Activated CD4-positive, alpha-beta T cell treated with anti-CD3 and anti-CD28 coated beads, Interleukin-2, Interleukin-6, amounts not matched to agents 100 ng/mL and 50 ng/mL, durations not matched to agents 16 hours and 8 hours (primary cell): ENCODE measurements around the gene TNFAIP2.
"Not testable (repeated sequence)": the region's sequence is repeated elsewhere in the genome, so short reads cannot be mapped to it uniquely, and the experiment has no call there.

Source experiments
- DNase-seq: peaks from one replicate; pipeline ENCODE4 v3.0.0-alpha.2; 2020

TNFAIP2 gene

DNA sequence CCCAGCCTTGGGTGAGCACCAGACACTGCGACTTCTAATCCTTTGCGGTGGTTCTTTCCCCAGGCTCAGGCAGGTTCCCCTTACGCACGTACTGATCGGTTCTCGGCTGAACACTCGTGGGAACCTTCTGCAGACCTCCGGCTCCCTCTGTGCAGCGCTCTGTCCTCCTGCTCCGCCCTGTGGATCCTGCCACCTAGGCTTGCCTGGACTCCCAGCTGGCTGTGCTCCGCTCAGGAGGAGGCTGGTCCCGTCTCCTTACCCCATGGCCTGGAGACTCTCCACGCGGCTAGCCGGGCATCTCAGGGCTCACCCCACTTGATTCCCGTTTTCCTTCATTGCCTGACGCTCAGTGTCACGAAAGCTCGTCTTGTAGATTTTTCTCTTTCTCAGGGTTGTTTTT lies 34.7 kb downstream of the TNFAIP2 start:
- DNase-seq = no peak

DNA sequence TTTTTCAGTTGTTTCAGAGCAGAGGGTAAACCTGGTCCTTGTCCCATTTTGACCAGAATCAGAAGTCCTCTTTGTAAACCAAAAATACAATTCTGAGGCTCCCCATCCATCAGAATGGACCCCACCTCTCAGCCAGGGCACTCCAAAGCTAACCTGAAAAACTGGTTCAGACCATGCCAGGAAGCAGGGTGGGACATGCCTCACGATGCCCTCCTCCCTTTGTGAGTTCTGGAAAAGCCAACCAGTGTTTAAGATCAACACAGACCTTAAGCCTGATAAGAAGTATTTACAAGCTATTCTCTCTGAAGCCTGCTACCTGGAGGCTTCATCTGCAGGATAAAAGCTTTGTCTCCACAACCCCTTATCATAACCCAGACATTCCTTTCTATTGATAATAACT lies 35.4 kb downstream of the TNFAIP2 start:
- DNase-seq = no peak

DNA sequence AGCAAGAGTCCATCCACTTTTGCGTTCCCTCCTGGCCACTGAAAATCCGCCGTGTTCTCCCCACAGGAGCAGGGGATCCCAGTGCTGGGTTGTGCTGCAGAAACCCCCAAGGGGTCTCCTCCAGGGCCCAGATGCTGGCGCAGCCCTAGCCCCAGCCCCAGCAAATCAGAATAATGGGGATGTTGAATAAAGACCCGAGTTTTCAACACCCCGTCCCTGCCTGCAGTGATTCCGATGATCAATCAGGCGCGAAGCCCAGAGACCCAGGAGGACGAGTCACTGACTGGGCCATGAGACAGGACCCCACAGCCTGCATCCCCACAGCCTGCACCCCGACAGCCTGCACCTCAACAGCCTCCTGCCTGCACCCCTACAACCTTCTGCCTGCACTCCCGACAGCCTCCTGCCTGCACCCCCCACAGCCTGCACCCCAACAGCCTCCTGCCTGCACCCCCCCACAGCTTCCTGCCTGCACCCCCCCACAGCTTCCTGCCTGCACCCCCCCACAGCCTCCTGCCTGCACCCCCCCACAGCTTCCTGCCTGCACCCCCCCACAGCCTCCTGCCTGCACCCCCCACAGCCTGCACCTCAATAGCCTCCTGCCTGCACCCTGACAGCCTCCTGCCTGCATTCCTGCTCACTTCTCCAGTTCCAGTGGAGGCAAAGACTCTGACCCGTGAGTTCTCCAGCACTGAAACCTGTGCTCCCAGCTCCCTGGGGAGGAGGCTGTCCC lies 37.2 kb downstream of the TNFAIP2 start:
- no peak for DNase-seq

DNA sequence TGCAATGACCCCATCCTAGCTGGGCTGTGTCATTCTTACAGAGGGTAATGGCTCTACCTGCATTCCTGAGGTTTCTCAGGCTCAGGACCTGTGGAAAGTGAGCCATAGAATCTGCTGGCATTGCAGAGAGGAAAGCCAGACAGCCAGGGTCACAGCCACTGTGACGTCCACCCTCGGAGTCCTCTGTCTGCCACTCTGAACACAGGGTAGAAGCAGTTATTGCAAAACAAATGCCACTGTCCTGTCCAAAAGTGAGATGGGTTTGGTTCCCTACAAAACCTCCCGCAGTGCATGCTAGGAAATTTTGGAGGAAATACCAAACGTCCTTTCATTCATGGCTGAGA lies 37.8 kb downstream of the TNFAIP2 start:
- no peak for DNase-seq

DNA sequence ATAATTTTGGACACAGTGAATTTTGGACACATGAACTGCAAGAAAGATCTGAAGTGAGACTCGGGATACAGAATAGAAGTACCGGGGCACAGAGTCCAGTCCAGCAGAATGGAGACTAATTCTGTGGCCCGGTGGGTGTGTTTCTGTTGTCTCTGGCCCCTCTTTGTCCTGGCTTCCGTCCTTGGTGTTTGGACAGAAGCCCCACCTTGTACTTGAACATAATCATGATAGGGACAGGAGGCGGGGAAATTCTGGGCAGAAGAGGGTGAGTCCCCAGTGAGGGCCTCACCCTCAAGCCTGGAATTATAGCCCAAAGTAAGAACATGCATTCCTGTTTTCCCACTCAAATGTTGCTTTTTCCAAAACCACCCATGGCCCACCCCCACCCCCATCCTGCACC lies 39.9 kb downstream of the TNFAIP2 start:
- no peak for DNase-seq

DNA sequence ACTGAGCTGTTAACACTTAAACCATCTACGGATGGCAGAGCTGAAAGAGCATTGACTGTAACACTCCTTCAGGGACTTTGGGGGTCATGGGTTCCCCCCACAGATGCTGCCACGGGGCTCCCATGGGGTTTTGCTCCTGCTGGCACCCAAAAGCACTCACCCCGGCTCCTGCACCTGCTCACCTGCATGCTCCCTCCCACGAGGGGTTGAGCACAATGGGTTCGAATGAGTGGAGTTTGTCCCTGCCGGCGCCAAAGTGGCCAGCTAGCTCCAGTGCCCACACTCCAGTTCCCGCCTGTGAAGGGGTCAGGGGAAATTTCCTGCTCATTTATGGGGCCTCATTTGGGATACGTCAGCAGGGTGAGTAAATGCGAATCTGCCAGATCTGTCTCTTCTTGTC lies 40.7 kb downstream of the TNFAIP2 start:
- no peak for DNase-seq

DNA sequence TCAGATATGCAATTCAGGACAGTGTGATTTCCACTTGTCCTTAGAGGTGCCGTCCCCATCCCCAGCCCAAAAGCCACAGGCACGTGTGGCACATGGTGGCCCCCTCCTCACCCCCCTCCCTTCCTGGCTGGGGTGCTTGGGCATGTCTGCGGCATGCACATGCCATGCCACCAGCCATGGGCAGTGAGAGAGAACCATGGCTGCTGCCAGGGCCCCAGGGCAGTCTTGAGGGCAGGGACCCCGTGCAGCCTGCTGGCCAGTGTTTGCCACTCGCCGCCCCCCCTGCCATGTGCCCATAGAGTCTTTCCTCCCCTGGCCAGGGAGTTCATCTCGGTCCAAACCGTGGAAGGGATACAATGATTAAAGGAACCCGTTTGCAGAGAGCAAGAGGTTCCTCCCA lies 41.5 kb downstream of the TNFAIP2 start:
- DNase-seq = no peak

DNA sequence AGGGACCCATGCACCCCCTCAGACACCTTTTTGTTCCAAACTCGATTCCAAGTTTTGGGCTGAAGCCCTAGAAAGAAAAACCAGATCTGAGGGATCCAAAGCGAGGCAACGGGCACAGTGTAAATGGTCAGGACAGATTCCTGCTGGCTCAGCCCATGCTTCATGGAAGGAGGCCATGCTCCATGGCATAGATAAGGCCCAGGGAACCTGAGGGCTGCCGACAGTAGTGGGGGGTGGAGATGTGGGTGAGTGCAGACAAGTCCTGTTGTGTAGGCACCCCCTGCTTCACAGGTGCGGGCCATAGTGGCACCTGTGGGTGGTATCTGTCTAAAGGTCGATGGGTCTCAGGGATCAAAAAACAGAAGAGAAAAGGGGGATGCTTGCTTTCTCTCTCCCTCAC lies 42.1 kb downstream of the TNFAIP2 start:
- DNase-seq = no peak

DNA sequence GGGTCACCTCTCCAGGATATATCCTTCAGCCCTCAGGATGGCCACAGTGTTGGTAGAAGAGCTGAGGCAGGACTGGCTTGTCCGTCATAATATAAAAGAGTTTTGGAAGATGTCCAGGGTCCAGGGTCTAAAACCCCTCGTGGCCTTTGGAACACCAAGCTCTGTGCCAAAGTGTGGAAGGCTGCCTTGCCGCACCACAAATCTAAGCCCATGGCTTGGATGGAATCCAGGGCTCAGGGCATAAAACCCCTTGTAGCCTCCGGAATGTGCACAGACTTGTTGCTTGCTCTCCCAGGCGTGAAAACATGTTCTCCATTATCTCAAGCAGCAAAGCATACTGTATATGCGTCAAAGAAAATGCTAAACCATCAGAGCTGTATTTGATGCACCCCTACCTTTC lies 46.7 kb downstream of the TNFAIP2 start:
- DNase-seq = no peak

DNA sequence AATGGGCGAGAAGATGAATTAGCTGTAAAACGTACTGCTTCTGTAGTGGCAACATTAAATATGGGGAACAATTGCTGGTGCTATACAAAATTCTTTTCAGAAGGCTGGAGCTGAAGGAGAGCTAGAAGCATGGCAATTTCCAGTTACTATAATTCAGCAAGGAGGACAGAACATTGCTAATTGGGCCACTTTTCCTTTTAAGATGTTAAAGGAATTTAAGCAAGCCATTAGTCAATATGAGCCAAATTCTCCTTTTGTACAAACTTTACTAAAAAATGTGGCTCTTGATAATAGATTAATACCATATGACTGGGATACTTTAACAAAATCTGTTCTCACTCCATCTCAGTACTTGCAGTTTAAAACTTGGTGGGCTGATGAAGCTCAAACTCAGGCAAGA lies 47.9 kb downstream of the TNFAIP2 start:
- DNase-seq = not testable (repeated sequence)

DNA sequence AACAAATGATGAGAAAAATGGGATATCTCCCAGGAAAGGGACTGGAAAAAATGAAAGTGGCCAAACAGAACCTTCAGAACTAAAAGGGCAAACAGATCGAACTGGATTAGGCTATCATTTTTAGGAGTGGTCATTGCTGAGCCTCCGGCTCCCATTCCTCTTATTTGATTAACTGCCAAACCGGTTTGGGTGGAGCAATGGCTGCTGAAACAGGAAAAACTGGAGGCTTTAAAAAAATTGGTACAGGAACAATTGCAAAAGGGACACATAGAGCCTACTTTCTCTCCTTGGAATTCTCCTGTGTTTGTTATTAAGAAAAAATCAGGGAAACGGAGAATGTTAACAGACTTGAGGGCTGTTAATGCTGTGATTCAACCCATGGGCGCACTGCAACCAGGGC lies 49.7 kb downstream of the TNFAIP2 start:
- no peak for DNase-seq

DNA sequence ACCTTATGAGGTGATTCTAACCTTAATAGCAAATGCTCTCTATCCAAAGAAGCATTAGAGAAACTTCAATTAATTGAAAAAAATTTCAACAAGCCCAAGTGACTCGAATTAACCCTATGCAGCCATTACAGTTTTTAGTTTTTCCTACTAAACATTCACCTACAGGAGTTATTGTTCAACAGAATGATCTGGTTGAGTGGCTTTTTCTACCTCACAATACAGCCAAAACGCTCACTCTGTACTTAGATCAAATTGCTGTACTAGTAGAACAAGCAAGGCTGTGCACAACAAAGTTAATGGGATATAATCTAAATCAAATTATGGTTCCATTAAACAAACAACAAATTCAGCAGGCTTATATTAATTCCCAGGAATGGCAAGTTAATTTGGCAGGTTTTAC lies 50.6 kb downstream of the TNFAIP2 start:
- not testable (repeated sequence) for DNase-seq

DNA sequence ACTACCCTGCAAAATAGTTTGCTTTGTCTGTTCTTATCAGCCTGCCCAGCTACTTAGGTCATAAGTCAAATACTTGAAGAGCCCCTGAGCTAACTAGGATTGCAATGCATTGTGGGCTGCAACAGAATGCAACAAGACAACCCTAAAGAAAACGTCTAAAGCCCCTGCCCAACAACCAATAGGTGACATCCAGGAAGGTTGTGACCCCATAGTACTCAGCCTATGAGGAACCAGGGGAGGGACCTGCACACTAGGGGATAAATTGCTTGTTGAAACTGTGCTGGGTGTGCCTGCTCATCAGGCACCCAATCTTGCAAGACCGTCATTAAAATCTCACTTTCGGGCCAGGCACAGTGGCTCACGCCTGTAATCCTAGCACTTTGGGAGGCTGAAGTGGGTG lies 52.9 kb downstream of the TNFAIP2 start:
- not testable (repeated sequence) for DNase-seq

DNA sequence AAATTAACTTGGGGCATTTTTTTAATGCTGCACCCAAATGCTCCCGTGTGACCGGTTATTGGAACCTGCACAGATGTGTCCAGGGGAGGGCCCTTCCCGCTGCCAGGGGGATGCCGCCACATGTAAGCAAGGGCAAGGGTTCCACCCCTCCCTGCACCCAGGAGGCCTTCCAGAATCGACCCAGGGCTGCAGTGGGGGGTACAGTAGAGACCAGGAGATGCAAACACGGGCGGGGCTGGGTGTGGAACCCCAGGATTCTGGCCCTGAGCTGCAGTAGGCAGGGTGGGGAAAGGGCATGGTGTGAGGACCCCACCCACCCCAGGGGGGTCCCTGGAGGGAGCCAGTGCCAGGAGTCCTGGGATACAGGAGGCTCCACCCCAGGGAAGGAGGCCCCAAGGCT lies 54.1 kb downstream of the TNFAIP2 start:
- no peak for DNase-seq

DNA sequence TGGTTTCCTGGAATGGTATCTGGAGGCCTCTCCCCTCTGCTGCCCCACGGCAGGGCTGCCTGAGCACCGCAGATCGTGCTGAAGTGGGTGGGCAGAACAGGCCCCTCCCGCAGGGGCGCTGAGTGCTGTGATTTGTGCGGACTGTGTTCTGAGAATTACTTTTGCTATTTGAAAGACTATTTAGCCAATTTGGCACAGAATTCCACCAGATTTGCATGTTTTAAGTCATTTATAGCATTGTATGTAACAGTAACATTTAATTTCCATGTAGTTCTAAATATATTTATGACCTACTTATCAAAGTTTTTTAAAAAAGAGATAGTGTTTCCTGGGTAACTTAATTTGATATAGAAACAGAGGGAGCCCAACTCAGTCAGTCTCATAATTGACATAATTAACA lies 55.3 kb downstream of the TNFAIP2 start:
- DNase-seq = no peak

DNA sequence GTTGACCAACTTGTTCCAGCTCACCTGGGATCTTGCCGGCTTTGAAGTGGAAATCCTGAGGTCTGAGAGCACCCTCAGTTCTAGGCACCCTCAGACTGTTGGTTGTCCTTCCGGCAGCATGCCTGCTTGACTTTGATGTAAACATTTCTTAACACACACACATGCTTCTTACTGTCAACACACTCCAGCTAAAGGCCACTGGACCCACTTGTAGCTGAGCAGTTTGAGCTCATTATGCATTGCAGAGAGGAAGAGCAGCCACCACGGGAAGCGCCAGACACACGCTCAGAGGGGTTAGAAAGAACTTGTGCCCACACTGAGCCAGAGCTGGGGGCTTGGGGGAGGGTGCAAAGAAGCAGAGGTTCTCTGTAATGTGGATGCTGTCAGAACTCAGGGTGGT lies 55.8 kb downstream of the TNFAIP2 start:
- DNase-seq = no peak

DNA sequence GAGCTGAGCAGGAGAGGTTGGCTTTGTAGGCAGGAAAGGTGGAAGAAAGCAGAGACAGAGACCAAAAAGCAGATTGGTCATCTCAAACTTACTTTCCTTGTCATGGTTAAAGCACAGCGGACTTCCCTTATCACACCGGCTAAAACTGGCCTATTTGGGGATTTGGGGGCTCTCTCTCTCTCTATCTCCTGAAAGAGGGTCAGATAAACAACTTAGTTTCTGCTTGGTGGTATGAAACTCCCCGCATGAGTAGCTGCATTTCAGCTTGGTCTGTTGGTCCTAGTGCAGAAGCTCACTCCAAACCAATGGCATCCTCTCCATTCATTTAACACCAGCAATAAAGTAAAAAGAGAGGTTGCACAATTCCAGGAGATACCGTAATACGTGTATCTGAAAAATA lies 57.1 kb downstream of the TNFAIP2 start:
- no peak for DNase-seq

DNA sequence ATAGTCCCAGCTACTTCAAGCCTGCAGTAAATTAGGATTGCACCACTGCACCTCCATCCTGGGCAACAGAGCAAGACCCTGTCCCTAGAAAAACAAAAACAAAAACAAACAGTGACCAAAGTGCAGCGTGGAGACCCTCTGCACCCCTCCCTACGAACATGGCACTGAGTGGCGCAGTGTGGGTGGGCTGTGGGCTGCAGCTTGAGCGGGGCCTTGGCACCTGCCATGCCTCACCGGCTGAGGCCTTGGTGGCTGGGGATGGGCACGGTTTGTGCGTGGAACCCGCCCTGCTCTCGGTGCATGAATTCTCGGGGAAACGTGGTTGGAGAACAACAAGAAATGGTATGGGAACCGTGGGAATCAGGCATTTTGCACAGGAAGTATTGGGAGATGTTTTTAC lies 60.8 kb downstream of the TNFAIP2 start:
- no peak for DNase-seq

DNA sequence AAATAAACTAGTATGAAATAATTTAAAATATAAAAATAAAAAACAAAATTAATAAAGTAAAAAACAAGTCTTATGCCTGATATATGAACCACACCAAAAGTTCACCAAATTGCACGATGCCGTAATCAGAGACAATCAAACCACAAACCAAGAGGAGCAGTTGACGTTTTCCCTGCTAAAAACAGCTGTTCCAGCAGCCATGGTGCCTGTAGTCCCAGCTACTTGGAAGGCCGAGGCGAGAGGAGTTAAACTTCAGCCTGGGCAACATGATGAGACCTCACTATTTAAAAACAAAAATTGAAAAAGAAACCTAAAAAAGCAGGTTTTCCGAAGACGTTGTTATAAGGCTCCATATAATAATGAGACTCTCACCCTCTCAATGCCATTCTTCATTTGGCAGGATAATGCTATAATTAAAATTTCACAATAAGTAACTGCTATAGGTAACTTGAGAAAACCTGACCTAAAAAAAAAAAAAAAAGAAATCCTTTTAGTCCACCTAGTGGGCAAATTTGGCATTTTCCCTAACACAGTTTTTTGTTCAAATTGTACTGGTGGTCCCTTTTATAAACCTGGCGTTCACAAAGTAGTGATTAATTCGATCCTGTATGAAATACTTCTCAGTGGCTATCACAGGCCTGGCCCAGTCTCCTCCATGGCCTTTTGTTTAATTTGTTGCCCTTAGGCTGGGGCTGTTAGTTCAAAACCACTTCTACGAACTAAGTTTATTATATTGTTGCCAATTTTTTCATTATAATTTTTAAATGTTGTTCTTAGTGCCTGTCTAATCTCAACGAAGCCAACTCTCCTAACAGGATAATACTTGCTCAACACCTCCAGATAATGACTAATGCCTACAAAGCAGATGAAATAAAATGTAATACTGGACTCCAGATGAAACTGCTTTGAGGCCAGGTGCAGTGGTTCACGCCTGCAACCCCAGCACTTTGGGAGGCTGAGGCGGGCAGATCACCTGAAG lies 62.1 kb downstream of the TNFAIP2 start:
- DNase-seq = peak; percentile 5

DNA sequence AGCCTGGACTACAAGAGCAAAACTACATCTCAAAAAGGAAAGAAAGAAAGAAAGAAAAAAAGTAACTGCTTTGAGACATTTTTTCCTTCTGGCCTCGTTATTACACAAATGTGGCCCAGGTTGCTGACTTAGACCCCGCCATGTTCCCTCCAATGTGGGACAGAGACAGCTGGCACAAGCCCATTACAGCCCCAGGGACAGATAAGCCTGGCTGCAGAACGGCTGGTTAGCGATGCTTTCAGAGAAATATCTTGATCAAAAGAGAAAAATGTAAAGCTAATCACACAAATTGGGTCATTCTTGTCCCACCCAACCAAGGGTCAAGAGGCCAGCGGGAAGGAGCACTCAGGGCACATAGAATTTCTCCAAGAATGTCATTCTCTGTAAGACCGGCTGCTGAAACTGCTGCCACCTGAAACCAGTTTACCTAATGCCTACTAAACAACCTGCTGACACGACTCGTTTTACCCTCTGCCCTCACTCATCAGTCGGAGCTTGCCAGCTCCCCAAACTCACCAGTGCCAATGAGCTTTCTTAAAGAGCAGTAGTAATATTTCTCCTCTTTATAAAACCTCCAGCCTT lies 63.1 kb downstream of the TNFAIP2 start:
- DNase-seq = no peak
